SIG-M5 (cell line): ENCODE measurements around the gene OPRD1.
"Not testable (repeated sequence)": the region's sequence is repeated elsewhere in the genome, so short reads cannot be mapped to it uniquely, and the experiment has no call there.

Experiments
- DNase-seq: peaks from one replicate; lab custom pipeline; 2025; lab: John Stamatoyannopoulos, UW

Gene OPRD1

DNA sequence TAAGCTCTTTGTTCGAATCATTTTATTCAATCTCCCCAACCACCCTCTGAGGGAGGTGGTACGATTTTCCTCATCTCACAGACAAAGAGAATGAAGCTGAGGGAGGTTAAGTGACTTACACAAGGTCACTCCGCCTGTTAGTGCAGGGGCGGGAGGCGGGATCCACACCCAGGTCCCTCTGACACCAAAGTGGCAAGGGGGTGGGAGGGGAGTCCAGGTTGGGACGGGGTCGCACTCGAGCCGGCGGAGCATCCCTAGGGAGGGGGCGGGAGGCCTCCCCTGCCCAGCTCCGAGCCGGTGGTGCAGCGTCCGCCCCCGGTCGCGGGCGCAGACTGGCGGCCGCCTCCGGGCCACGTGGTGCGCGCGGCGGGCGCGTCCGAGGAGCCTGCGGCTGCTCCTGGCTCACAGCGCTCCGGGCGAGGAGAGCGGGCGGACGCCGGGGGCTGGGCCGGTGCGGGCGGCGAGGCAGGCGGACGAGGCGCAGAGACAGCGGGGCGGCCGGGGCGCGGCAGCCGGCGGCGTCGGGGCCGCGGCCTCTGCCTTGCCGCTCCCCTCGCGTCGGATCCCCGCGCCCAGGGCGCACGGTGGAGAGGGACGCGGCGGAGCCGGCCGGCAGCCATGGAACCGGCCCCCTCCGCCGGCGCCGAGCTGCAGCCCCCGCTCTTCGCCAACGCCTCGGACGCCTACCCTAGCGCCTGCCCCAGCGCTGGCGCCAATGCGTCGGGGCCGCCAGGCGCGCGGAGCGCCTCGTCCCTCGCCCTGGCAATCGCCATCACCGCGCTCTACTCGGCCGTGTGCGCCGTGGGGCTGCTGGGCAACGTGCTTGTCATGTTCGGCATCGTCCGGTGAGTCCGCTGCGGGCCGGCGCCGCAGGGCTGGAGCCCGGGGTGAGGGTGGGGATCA is at the start of gene OPRD1:
TSS of gene OPRD1 (plus strand) at position 405 of the 903 bp plus-strand sequence. CDS start at position 619, 214 bp downstream.
- no peak for DNase-seq

DNA sequence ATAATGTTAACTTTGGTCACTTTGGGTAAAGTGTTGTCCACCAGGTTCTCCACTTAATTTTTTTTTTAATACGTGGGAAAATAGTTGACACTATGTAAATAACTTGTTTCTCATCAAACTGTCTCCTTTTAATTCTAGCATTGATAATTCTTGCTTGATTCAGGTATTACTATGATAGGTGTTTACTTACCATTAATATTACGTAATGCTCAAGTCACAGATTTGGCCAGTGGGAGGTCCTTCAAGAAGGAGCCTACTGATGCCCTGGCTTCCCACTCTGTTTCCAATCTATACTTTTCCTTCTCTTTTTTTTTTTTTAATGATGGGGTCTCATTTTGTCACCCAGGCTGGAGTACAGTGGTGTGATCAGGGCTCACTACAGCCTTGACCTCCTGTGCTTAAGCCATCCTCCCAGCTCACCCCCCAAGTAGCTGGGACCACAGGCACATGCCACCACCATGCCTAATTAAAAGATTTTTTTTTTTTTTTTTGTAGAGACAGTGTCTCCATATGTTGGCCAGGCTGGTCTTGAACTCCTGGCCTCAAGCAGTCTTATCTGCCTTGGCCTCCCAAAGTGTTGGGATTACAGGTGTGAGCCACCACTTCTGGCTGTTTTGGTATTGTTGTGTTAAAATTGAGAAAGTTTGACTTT is 45.3 kb upstream of the OPRD1 start:
- DNase-seq: no peak

DNA sequence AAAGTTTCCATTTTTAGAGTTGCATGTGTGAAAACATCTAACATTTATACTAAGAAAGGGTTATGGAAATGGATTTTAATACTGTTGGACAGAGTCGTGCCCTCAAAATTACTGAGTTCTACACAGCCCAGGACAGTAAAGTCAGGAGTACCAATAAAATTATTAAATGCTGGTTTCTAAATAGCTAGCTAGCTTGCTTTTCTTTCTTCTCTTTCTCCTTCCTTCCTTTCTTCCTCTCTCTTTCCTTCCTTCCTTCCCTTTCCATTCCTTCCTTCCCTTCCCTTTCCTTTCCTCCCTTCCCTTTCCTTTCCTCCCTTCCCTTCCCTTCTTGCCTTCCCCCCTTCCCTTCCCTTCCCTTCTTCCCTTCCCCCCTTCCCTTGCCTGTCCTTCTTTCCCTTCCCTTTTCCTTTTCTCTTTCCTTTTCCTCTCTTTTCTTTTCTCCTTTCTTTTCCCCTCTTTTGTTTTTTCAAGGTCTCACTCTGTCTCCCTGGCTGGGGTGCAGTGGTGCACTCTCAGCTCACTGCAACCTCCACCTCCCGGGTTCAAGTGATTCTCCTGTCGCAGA is 41.3 kb upstream of the OPRD1 start:
- no peak for DNase-seq

DNA sequence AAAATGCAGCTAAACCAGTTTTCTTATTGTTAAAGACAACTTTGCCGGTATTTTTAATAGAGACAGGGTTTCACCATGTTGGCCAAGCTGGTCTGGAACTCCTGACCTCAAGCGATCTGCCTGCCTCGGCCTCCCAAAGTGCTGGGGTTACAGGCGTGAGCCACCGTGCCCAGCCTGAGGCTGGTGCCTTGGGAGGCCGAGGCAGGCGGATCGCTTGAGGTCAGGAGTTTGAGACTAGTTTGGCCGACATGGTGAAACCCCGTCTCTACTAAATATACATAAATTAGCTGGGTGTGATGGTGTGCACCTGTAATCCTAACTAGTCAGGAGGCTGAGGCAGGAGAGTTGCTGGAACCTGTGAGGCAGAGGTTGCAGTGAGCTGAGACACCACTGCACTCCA is 40.0 kb upstream of the OPRD1 start:
- DNase-seq: not testable (repeated sequence)

DNA sequence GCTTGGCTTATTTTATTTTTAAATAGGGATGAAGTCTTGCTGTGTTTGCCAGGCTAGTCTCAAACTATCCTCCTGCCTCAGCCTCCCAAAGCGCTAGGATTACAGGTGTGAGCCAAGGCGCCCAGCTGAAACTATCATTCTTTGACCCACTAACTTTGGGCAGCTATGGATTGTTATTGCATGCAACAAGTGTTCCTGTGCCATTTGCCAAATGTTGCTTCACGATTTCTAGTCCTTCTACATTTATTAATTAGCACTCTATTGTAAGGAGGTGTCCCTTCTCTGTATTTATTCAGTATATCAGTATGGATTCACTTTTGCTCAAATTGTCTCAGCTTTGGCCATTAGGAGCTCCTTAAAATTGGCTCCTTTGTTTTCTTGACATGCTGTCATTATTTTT is 38.9 kb upstream of the OPRD1 start:
- DNase-seq: no peak

DNA sequence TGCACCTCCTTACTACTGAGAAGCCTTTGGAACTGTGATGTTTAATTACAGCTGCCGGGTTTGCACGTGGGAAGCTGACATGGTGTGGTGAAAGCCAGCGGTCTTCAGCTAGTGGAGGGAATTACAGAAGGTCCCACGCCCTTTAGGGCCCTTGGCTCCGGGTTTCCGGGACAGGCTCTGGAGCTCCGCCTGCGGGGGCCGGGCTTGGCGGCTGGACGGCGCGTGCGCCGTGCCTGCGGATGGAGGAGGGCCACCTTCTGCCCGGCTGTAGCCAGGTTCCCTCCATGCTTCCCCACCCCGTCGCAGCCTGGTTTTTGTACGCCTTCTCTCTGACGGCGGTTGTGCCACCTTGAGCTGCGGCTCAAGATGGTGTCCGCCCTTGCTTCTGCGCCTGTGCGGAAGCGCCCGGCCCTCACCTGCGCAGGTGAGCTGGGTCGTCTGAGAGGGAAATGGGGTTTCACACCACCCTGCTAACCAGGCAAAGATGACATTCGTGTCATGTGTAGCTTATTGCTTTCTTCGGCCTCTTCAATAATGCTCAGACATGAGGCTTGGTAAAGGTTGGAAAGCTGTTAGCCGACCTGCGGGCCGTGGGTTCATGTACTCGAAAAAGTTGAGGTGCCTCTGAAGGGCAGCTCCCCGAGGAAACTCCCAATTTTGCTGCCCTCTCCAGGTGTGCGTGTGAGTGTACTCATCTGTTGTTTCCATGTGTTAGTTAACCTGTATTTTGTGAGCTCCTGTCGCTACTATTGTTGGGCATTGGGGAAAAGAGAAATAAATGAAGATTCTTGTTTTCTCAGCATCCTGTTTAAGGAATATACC is 36.6 kb upstream of the OPRD1 start:
- no peak for DNase-seq

DNA sequence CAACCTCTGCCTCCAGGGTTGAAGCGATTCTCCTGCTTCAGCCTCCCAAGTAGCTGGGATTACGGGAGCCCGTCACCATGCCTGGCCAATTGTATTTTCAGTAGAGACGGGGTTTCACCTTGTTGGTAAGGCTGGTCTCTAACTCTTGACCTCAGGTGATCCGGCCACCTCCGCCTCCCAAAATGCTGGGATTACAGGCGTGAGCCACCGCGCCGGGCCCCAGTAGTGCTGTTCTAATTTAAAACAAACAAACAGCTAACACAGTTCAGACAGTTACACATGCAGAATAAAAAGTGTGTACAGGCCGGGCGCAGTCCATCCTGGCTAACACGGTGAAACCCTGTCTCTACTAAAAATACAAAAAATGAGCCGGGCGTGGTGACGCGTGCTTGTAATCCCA is 35.6 kb upstream of the OPRD1 start:
- no peak for DNase-seq

DNA sequence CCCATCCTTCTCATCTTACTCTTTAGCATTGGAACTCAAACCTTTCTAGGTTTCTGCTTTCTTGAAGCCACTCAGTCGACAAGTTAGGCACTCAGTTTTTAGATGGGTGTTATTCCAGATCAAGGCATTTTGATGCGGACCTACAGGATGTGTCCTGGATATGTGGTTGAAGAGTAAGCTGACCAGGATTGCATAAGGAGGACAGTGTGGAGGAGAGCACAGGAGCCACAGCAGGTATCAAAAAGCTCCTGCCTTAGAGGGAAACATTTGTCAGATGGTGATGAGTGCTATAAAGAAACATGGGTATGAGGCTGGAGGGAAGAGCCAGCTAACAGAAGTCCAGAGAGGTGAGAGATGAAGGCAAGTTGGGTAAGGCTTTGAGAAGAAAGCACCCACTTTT is 33.9 kb upstream of the OPRD1 start:
- no peak for DNase-seq

DNA sequence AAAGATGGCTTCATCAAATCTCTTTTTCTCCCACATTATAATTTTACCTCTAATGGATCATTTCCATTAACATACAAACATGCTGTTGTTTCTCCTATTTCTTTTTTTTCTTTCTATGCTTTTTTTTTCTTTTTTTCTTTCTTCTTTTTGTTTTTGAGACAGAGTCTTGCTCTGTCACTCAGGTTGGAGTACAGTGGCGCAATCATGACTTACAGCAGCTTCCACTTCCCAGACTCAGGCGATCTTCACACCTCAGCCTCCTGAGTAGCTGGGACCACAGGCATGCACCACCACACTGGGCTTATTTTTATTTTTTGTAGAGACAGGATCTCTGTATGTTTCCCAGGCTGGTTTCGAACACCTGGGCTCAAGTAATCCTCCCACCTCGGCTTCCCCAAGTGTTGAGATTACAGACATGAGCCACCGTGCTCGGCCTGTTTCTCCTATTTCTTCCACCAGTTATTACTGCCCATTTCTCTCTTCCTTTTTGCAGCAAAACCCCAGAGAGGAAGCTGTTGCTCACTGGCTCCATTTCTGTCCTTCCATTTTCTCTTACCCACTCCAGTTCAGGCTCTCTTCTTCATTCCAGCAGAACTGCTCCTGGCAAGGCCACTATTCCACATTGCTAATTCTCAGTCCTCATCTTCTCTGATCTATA is 32.1 kb upstream of the OPRD1 start:
- no peak for DNase-seq

DNA sequence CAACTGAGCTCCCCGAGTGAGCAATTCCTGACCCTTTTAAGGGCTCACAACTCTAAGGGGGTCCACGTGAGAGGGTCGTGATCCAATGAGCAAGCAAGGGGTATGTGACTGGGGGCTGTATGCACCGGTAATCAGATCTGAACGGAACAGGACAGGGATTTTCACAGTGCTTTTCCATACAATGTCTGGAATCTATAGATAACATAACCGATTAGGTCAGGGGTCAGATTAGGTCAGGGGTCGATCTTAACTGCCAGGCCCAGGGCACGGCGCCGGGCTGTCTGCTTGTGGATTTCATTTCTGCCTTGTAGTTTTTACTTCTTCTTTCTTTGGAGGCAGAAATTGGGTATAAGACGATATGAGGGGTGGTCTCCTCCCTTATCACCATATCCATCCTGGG is 30.7 kb upstream of the OPRD1 start:
- no peak for DNase-seq

DNA sequence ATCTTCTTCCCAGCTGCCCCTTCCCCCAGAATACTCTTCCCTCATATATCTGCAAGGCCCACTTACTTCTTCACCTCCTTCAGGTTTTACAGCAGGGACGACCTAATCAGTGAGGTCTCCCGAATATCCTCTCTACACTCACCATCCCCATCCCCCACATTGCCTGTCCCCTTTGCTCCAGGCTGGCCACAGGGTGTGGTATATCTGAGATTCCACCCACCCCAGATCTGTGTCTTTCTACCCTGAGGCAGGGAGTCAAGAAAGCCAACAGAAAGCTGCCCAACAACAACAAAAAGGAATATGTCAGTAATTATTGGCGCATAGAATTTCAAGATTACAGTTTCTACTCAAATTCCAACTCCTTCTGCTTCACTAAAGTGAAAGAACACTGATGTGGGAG is 30.0 kb upstream of the OPRD1 start:
- DNase-seq: no peak

DNA sequence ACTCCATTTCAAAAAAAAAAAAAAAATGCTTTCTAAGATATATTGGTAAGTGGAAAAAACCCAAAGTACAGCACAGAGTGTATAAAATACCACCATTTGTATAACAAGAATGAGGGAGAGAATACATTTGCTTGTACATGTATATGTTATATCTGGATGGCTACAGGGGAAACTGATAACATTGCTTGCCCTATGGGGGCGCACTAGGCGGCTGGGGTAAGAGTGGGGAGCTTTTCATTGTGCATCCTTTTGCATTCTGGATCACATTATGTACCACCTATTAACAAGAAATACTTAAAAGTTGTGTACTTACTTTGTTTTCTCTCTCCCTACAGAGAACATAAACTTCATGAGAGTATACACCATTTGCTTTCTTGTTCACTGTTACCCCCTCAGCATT is 28.6 kb upstream of the OPRD1 start:
- DNase-seq: no peak

DNA sequence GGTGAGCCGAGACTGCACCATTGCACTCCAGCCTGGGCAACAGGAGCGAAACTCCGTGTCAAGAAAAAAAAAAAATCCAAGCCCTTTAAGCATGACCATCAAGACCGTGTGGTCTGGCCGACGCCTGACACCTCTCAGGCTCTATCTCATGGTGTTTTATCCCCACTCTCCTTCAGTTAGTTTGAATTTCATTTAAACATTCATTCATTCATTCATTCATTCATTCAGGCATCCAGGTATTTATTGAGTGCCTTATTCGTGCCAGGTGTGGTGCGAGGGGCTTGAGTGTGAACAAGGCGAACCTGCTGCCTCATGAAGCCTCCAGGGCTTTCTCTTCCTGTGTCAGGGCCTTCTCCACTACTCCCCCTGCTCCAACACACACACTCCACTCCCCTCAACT is 22.6 kb upstream of the OPRD1 start:
- no peak for DNase-seq

DNA sequence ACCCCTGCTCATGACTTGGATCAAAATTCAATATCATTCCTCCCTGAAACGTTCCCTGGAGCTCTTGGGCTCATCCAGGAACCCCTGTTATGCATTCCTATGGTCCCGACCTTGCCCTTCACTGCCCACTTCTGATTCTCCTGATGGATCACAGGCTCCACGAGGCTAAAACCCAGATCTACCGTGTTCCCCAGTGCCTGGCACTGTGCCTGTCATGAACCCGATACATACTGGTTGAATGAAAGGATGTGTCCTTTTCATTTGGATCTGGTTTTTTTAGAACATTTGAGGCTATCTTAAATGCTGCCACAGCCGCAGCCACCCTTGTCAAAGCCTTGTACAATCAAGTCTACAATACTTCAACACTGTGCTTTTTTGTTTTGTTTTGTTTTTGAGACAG is 22.2 kb upstream of the OPRD1 start:
- DNase-seq: no peak

DNA sequence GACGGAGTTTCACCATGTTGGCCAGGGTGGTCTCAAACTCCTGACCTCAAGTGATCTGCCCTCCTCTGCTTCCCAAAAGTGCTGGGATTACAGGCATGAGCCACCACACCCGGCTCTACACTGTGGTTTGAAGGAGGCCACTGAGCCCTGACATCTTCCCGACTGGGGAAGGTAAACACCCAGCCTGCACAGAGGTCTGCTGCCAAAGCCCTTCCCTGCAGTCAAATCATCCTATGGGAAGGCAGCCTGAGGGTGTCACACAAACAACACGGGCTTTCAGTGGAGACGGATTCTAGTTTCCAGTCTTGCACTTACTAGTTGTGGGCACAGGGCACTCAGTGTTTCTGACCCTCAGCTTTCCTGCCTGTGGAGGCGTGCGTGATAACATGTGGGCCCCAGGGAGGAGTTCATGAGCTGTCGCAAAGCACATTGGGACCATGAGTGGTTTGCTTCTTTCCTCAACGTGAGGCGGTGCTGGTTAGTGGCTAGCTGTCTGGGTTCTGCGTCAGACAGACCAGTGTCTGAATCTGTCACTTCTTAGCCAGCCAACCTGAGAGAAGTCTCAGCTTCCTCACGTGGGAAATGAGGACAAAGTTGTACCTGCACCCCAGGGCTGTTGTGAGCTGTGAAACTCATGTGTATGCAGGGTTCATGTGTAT is 21.5 kb upstream of the OPRD1 start:
- DNase-seq: no peak

DNA sequence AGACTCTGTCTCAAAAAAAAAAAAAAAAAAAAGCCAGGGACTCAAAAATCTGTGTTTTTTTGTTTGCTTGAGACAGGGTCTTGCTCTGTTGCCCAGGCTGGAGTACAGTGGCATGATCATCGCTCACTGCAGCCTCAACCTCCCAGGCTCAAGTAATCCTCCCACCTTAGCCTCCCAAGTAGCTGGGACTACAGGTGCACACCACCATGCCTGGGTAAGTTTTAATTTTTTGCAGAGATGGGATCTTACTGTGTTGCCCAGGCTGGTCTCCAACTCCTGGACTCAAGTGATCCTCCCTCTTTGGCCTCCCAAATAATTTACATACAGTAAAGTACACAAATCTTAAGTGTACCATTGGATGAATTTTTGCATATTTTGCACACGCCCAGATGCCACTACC is 20.0 kb upstream of the OPRD1 start:
- not testable (repeated sequence) for DNase-seq

DNA sequence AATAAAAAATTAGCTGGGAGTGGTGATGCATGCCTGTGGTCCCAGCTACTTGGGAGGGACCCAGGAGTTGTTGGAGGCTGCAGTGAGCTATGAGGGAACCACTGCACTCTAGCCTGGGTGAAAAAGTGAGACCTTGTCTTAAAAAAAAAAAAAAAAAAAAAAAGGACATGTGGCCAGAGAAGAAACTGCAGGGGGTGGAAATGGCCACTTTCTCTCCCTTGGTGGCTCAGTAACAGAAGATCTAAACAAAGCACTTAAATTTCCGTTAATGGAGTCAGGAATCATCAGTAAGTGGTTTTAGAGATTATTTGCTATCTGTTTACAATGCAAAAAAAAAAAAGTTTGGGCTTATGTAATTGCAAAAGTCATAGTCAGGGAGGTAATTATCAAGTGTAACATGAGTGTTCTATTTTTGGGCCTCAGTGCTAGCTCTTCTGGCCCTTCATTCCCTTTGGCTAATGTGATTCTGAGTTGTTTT is 19.3 kb upstream of the OPRD1 start:
- no peak for DNase-seq

DNA sequence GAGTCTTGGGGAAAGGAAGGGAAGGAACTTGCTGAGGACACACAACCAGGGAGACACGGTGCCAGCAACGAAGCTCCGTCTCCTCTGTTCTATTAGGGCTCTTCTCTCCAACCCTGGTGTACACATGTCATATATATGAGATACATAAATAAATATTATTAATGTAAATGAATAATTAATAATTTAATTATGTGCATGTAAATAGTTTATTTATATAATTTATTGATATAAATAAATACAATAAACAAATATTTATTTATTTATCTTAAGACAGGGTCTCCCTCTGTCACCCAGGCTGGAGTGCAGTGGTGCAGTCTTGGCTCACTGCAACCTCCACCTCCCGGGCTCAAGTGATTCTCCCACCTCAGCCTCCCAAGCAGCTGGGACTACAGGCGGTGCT is 17.4 kb upstream of the OPRD1 start:
- DNase-seq: not testable (repeated sequence)

DNA sequence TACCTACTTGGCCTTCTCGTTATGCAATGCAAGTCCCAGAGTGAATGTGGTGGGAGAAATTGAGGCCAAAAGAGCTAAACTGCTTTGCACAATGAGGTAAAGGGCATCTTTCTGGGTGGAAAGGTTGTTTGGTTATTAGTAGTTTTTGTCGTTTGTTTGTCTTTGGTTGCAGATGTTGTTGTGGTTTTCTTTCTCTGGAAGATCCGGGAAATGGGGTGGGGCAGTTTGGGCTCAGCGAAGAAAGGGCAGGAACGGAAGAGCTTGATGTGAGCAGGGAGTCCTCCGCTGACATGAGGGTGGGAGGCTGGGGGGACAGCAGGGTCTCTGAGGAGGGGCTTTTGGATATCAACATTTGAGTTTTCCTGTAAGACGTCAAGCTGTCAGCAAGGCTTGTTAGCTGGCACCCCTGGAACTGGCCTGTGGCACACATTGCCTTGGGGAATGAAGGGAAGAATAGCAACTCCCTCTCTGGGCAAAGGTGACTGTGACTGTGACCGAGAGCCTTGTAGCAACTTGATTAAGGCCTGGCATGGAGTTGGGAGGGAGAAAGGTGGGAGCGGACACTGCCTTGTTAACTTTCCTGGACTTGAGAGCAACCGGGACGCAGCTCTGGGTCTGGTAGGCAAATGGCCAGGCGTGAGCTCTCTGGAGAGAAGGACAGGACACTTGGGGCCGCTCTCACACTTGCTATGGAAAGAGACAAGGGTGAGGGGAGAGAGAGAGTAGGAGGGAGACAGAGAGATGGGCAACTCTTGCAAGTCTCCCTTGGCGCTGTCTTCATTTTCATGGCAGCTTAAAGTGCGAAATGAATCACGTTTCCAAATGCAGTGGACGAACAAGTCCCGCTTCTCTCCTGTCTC is 15.4 kb upstream of the OPRD1 start:
- no peak for DNase-seq

DNA sequence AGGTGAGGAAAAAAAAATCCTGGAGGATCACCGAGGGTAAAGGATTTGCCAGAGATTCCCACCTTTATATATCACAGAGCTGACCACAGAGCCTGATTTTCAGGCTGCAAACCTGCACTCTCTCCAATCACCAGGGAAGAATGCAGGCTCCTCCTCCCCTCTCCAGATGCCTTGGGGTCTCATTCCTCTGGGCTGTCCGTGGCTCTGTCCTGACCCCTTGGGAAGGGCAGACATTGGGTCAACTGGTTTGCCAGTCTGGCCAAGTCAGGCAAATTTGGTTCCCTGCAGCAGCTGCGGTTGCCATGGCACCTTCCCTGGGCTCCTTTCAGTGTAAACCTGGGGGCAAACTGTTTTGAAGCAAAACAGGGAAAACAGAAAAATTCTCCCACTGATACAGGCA is 11.6 kb upstream of the OPRD1 start:
- DNase-seq: no peak
